ENCODE measurements around the gene LMF2.
"Not testable (repeated sequence)": the region's sequence is repeated elsewhere in the genome, so short reads cannot be mapped to it uniquely, and the experiment has no call there.

The LMF2 gene

GRCh38 chr22:50533856-50534711, 26.6 kb upstream of the LMF2 start:
- not testable (repeated sequence) for DNase-seq

DNA sequence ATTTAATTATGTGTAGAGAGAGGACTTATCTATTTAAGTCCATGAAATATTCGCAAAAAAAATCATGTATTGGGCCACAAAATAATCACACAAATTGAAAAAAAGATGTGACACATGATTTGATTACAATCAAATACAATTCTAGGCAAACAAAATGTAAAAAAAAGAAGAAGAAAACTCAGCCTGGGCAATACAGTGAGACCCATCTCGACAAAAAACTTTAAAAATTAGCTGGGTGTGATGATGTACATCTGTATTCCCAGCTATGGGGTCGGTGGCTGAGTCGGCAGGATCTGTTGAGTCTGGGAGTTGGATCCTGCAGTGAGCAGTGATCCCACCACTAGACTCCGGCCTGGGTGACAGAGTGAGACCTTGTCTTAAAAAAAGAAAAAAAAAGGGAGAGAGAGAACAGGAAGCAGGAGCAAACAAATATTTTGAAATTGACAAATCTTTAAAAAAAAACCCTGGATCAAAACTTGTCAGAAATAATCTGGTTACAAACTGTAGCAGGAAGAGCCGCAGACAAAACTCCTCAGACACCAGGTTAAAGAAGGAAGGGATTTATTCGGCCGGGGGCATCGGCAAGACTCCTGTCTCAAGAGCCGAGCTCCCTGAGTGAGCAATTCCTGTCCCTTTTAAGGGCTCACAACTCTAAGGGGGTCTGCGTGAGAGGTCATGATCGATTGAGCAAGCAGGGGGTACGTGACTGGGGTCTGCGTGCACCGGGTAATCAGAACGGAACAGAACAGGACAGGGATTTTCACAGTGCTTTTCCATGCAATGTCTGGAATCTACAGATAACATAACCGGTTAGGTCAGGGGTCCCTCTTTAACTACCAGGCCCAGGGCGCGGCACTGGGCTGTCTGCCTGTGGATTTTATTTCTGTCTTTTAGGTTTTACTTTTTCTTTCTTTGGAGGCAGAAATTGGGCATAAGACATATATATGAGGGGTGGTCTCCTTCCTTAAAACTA, 25.6 kb upstream of the LMF2 start:
- no peak for DNase-seq

DNA sequence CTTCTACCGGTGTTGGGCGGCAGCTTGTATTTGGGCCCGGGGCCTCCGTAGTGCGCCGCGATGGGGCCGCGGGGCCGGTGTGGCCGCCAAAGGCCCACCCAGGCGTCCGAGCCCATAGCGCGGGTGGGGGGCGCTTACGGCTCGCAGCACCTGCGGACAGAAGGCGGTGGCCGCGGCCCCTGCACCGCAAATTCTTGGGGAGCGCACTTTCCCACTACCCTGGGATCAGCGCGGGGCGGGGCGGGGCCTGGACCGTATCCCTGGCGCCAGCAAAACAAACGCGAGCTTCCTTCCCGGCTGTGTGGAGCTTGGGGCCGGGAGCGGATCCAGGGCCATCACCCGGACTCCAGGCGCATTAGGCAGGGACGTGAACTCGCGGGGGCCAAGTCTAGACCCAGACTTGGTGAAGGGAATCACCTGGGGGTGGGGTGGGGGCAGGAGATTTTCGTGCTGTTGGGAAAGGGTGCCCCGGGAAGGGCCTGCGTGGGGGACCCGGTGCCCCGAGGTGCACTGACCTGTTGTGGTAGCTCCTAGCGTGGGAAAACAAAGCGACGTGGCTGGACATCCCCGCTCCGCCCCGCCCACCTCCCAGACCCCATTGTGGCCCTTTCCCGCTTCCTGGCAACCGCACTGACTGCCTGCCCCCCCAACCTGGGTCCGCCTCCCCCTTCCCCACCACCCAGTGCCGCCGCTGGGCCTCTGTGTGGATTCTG, 24.6 kb upstream of the LMF2 start:
- DNase-seq, result no peak

DNA sequence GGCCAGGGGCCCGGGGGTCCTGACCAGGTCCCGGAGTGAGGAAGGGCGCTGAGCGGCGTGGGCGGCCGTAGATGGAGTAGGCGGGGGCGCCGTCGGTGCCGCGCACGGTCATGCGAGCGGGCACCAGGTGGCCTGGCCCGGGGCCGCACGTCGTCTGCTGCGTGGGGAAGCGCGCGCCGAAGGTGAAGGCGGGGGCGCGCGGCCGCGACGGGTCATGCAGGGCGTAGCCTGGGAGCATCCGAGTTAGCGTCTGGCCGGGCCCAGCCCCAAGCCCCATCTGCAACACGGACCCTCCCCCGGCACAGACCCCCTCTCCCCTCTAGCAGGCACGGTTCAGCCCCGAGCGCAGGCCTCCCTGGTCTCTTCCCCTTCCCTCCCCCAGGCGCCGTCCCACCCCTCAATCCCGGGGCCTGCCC, 24.1 kb upstream of the LMF2 start:
- DNase-seq, result peak; percentile 66 to 70

DNA sequence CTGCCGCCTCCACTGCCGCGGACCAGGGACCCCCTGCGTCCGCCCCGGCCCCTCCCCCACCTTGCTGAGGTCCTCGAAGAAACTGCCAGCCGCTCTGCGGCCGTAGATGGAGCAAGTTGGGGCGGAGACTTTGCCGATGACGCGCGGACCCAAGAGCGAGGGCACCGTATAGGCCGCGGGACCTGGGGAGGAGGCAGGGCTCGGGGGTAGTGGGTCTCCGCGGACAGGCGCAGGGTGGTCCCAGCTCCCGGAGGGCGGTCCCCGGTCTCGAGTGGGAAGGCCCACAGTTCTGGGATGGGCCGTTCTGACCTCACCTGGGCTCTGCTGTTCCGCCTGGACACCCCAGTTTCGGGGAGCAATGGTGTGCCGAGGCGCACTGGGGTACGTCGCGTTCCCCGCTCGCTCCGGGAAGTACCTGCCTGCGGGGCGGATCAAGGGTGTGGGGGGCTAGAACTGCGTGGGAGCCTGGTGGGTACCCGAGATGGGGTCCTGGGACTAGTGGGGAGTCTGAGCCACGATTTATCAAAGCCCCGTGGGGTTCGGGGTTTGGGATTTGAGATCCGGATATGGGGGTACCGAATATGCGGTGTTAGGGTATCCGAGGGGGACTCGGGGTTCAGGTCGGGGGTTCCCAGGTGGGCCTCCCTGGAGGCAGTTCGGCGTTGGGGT, 23.5 kb upstream of the LMF2 start:
- DNase-seq, result peak; percentile 77 to 78

GRCh38 chr22:50530580-50530876, 23.0 kb upstream of the LMF2 start:
- no peak for DNase-seq

DNA sequence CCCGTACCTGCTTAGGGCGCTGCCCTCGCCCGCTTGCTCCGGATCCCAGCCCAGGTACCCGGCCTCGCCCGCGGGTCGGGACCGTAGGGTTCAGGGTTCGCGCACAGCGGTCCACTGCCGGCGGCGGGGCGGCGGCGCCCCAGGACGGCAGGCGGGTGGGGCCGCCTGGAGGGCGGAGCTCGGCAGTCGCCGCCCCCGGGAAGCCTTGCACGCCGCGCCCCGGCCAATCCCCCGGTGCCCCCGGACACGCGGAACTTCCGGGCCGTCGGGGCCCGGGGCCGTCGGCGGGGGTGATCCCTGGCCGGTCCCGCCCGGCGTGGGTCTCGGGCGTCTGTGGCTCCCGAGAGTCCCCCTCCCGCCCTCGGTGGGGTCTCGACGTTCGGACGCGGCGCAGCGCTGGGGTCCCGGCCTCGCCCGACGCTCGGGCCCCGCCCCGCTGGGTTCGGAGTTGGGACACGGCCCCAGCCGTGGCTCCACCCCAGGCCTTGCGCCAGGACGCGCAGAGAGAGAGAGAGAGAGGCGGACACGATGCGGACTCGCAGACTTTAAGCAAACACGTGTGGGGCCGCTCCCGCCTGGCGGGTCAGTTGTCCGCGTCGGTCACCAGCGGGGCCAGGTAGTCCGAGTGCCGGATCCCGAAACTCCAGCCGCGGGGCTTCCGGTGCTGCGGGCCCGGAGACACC, 22.5 kb upstream of the LMF2 start, which contains the start of gene TYMP:
Gene TYMP (minus strand): TSS at position 116 of the 683 bp plus-strand sequence. CDS start 303 bp downstream, outside the sequence.
- peak; percentile 65 to 69 for DNase-seq

DNA sequence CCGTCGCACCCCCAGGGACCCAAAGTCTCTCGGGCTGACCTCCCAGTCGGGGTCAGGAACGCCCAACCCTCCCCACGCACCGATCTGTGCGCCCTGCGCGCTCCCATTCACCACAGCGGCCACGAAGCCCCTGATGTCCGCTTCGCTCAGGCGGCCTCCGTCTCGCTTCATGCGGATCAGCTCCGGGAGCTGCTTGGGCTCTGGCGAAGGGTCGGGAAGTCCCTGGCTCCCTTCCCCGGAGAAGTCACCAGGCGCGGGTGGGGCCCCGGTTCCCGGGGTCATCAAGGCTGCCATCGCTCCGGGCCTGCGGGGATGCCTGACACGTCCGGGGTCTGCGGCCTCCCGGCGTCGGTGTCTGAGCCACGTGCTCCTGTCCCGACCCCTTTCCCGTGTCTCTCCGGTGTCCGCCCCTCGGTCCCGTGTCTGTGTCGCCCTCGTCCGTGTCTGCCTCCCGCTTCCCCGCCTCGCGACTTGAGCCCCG, 22.0 kb upstream of the LMF2 start:
- DNase-seq, result no peak

DNA sequence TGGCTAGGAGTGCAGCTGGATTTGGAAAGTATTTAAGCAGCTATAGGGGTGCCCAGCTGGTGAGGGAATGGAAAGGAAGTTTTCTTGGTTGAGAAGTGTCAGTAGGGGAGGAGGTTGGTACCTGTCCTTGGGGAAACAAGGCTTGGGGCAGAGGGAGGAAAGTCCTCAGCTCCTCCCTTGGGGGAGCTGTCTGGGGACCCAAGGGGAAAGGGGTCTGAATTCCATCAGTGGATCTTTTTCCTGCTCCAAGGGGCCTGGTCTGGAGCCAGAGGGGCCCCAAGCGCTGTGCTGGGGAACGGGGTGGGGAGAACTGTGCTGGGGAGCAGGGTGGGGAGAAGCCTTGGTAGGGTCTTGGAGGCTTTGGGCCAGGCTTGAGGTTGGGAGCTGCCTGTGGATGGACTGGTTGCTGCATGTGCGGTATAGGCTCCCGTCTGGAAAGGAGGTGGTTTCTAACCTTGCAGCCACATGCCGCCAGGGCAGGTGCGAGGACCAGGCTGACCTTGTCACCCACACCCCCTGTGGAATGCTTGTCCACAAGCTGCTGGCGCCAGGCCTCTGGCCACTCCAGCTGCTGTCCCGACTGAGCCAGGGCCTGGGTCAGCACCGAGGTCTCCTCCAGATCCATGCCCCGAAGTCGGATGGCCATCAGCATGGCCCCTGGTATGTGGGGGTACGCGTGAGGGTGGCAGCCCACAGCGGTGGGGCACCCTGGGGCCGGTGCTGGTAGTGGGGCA, 21.3 kb upstream of the LMF2 start:
- DNase-seq, result no peak

- DNase-seq, result no peak
These were observed 20.6 kb upstream of the LMF2 start for GRCh38 chr22:50527921-50528681.

DNA sequence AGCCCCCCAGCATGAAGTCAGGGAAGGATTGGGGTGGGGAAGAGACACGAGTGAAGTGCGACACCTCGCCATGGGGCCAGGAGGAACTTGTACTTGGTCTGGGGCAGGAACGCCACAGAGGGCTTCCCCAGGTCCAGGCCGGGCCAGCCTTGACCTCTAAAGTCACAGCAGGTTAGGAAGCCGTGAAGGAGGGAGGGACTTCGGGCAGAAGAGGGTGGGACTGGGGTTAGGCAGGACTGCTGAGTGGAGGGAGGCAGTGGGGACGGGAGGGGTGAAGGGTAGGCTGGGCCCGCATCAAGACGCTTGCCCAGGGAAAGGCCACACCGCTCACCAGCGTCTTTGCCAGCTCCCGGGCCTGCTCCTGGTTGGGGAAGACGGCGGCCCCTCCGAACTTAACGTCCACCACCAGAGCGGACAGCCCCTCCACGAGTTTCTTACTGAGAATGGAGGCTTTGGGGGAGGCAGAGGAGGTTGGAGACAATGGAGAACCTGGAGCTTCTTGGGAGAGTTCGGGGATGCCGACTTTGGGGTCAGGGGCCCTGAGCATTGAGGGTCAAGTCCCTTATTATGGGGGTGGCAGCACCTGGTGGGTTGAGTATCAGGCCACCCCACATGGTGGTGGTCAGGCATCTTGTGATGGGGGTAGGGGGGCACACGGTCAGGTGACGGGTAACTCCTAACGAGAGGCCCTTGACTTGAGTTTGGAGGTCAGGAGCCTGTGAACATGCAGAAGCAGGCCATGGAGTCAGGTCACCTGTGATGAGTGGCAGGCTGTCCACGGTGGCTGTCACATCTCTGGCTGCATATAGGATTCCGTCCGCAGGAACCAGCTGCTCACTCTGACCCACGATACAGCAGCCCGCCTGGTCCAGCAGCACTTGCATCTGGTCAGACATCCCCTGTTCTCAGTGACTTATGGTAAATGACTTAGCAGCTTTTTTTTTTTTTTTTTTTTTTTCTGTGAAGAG, 19.6 kb upstream of the LMF2 start:
- DNase-seq, result peak in 1 of 2 donors; percentile 46

- DNase-seq, result peak; percentile 78 to 84
These were observed 18.8 kb upstream of the LMF2 start for GRCh38 chr22:50526108-50526833.

- no peak for DNase-seq
These were observed 18.3 kb upstream of the LMF2 start for GRCh38 chr22:50525858-50526107.

DNA sequence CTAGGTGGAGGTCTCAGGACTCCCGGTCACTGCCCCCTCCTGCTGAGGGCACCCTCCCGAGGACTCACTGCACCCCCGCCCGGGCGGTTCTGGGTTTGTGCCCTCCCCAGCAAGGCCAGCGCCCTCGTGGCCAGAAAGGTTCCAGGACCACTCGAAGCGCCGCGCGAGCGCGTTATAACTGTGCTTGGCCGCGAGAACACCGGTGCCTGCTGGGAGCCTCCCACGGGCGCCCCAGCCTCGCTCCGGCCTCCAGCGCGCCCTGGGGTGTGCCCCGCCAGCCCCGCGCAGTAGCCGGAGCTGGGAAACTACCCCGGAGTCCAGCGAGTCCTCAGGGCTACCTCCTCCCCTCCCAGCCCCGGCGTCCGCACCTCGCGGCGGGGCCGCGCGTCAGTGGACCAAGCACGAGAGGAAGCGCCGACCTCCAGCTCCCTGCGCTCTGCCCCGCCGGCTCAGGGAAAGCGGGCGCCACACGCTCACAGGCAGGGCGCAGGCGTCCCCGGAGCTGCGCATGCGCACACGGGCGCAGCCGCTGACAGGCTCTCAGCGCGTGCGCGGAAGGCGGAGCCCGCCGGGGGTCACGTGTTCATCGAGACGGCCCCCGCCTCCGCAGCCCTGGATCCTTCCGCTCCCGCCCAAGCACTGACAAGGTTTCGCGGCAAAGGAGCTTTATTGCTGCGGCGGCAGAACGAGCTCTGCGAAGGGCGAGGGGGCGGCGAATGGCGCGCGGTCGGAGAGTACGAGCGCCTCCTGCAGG, 17.8 kb upstream of the LMF2 start, which contains the start of gene SCO2:
Gene SCO2 (minus strand): TSS at position 495 of the 754 bp plus-strand sequence. CDS start 1,187 bp downstream, outside the sequence.
- peak; percentile 97 to 98 for DNase-seq

- no peak for DNase-seq
These were observed 17.2 kb upstream of the LMF2 start for GRCh38 chr22:50524676-50525103.

DNA sequence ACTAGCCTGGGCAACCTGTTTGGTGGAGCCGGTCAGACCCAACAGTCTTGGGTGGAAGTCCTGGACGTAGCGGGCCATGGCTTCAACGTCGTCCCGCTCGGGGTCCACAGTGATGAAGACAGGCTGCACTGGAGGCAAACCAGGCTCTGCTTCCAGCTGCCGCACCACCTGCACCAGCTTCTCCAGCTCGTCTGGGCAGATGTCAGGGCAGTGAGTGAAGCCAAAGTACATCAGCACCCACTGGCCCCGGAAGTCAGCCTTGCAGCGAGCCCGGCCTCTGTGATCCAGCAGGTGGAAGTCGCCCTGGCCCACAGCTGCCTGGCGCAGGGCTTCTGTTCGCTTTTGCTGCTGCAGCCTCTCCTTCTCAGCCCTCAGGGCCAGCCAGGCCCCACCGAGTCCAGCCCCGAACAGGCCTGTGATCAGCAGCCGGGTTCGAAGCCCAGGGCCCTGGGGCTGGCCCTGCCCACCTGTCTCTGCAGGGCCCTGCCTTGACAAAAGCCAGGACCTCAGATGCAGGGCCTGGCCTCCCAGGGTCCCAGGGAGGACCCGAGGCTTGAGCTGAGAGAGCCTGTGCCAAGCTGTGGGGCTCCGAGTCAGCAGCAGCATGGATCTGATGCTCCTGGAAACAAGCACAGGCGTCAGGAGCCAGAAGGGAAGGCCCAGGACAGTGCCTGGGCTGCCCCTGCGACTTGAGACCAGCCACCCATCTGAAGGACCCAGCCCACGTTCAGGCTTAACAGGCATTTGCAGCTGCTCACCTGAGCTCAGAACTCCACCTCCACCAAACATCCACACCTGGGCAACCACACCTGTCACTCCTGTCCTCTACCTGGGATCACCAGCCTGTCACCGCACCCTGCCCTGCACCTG, 16.5 kb upstream of the LMF2 start:
- no peak for DNase-seq

DNA sequence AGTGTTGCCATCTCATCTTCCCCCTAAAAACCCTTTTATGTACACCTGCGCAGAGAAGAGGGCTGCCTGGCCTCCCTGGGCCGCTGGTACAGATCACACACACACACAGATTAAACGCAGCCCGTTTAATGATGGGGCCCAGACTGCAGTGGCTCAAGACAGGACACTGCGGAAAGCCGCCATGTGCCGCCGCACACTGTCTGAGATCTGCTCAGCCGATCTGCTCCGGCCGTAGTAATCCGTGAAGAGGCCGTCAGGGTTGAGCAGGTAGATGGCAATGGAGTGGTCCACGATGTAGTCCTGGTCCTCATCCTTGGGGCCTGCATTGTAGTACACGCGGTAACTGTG, 15.9 kb upstream of the LMF2 start:
- no peak for DNase-seq
